NCI-H2107 treated with DMSO at 0.1 percent for 48 hours (cell line): ENCODE results near the gene KRTAP10-5.
"Not testable (repeated sequence)": the region's sequence is repeated elsewhere in the genome, so short reads cannot be mapped to it uniquely, and the experiment has no call there.

Experiments
- DNase-seq: peaks from one replicate; lab custom pipeline; 2025; ENCODE audit not compliant: unreplicated experiment; lab: John Stamatoyannopoulos, UW

KRTAP10-5 gene

GRCh38 chr21:44550807-44551206, 29.6 kb downstream of the KRTAP10-5 start:
- DNase-seq: no peak

- not testable (repeated sequence) for DNase-seq
These were observed 30.1 kb downstream of the KRTAP10-5 start for GRCh38 chr21:44550285-44550684.

- DNase-seq: no peak
These were observed 30.7 kb downstream of the KRTAP10-5 start for GRCh38 chr21:44549525-44550211.

- DNase-seq: no peak
These were observed 31.5 kb downstream of the KRTAP10-5 start for GRCh38 chr21:44548922-44549321.

GRCh38 chr21:44548381-44548780, 32.0 kb downstream of the KRTAP10-5 start:
- no peak for DNase-seq

GRCh38 chr21:44547656-44548331, 32.6 kb downstream of the KRTAP10-5 start:
- DNase-seq: no peak

- no peak for DNase-seq
These were observed 35.8 kb downstream of the KRTAP10-5 start for GRCh38 chr21:44544566-44544965.

GRCh38 chr21:44542716-44543115, 37.7 kb downstream of the KRTAP10-5 start:
- DNase-seq: no peak

GRCh38 chr21:44540741-44541288, 39.6 kb downstream of the KRTAP10-5 start:
- DNase-seq: no peak

GRCh38 chr21:44539991-44540666, 40.3 kb downstream of the KRTAP10-5 start, which contains the start of gene KRTAP10-1:
Gene KRTAP10-1 (minus strand): TSS chr21:44540195. CDS start chr21:44540150, 45 bp downstream.
- DNase-seq: no peak

GRCh38 chr21:44539046-44539445, 41.4 kb downstream of the KRTAP10-5 start:
- no peak for DNase-seq

- DNase-seq: no peak
These were observed 42.2 kb downstream of the KRTAP10-5 start for GRCh38 chr21:44537930-44538911.

GRCh38 chr21:44535963-44536362, 44.4 kb downstream of the KRTAP10-5 start:
- DNase-seq: no peak

GRCh38 chr21:44534688-44535087, 45.7 kb downstream of the KRTAP10-5 start:
- DNase-seq: no peak

- no peak for DNase-seq
These were observed 46.3 kb downstream of the KRTAP10-5 start for GRCh38 chr21:44533891-44534627.

GRCh38 chr21:44533121-44533890, 47.1 kb downstream of the KRTAP10-5 start:
- no peak for DNase-seq

GRCh38 chr21:44532712-44533111, 47.7 kb downstream of the KRTAP10-5 start:
- DNase-seq: no peak

- no peak for DNase-seq
These were observed 48.5 kb downstream of the KRTAP10-5 start for GRCh38 chr21:44531606-44532564.
